OCI-M1 (cell line): Measurements from ENCODE around the gene RASD2.

Experiments used
- DNase-seq: peaks from one replicate; lab custom pipeline; 2025; lab: John Stamatoyannopoulos, UW

The RASD2 gene

DNA sequence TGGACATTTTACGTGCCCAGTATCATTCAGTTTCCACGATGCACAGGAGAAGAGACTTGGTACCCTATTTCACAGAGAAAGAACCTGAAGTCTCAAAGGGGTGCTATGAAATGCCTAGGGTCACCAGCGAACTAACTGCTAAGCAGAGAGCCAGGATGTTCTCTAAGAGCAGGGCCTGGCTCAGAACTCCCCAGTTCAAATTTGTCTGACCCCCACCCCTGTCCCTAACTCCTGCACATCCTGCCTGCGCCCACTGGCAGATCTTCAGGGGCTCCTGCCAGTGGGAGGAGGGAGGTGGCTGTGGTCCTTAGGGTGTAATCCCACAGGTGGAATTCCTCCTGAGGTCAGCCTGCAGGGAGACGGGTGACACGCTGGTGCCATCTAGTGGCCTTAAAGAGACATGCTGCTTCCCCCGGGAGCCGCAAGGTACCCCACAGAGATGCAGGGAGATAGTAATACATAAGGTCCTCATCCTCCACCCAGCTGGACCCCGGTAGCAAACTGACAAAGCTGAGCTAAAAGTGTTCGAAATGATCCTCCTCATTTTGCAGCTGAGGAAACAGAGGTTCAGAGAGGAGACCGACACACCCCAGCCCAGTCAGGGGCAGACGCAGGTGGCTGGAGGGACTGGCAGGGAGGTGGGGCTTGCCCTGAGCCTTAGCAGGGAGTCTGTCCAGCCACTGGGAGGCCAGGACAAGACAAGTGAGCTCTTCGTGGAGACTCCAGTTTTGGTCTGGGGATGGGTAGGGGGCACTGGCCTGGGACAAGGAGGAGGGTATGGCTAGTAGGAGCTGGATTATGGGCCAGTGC is 42.4 kb downstream of the RASD2 start:
- peak; percentile 70 for DNase-seq

DNA sequence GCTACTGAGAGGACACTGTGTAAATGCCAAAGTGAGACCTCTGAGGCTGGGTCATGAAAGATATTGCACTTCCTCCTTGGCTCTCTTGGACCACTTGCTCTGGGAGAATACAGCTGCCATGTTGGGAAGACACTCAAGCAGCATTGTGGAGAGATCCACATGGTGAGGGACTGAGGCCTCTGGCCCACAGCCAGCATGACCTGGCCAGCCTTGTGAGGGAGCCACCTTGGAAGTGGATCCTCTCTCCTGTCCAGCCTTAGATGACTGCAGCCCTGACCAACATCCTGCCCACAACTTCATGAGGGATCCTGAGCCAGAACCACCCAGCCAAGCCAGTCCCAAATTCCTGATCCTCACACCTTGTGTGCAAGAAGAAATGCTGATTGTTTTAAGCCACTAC is 46.1 kb downstream of the RASD2 start:
- DNase-seq: no peak

DNA sequence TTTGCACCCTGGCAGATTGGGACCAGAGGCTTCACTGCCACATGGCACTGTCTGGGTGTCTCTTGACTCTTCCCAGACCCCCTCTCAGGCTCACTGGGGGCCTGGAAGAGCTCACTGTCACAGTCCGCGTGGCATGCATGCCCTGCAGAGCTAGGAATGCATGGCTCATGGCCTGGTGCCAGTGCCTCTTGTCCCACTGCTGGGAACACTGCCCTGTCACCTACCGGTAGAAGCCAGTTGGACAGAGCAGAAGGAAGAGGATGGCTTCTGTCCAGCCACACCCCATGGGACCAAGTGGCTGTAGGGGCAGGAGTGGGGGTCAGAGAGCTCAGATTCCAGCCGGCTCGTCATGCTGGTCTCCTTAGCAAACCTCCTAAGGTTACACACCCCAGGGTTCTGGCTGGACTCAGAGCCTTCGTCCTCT is 46.8 kb downstream of the RASD2 start:
- no peak for DNase-seq

DNA sequence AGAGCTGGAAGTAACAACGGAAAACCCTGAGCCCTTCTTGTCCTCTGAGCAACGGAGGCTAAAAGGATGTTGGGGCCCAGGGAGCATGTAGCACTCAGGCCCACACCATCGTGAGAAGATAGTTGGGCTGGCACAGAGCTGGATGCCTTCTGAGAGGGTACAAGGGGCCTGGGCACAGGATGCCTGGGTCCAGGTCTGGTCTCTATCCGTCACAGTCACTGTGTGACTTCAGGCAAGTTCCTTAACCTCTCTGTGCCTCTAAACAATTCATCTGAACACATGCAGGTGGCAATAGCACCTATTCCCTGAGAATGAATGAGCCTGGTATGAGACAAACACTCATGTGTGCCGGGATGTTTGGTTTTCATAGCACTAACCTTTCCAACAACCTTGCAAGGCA is 47.3 kb downstream of the RASD2 start:
- DNase-seq: no peak

DNA sequence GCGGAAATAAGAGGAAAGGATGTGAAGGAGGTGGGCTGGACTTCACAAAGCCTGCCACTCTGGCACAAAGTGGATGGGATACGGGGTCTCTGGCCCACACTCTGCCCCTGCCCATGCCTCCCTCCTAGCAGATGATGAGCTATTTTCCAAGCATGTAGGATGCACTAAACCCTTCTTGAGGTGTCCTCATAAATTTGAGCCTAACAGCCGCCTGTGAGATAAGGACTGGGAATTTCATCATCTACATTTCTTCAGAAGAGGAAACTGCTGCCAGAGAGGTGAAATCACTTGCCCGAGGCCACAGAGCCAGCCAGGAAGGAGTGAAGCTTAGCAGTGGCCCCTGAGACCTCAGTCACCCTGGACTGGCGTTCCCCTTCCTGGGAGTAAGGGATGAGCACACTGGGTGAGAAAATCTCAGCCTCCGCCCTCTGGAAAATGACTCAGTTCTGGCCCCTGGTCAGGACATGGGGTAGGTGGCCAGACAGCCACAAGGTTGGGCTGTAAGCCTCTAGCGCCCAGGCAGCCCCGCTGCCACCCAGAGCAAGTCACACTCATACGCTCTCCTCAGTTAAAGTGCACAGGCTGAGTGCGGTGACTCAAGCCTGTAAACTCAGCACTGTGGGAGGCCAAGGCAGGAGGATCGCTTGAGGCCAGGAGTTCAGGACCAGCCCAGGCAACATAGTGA is 48.6 kb downstream of the RASD2 start:
- peak; percentile 80 for DNase-seq

DNA sequence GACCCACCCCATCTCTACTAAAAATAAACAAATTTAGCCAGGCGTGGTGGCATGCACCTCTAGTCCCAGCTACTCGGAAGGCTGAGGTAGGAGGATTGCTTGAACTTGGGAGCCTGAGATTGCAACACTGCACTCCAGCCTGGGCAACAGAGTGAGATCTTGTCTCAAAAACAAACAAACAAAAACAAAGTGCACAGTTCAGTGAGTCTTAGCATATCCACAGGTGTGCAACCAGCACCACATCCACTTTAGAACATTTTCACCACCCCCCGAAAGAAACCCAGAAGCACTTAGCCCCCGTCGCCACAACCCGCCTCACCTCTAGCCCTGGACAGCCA is 49.1 kb downstream of the RASD2 start:
- no peak for DNase-seq

DNA sequence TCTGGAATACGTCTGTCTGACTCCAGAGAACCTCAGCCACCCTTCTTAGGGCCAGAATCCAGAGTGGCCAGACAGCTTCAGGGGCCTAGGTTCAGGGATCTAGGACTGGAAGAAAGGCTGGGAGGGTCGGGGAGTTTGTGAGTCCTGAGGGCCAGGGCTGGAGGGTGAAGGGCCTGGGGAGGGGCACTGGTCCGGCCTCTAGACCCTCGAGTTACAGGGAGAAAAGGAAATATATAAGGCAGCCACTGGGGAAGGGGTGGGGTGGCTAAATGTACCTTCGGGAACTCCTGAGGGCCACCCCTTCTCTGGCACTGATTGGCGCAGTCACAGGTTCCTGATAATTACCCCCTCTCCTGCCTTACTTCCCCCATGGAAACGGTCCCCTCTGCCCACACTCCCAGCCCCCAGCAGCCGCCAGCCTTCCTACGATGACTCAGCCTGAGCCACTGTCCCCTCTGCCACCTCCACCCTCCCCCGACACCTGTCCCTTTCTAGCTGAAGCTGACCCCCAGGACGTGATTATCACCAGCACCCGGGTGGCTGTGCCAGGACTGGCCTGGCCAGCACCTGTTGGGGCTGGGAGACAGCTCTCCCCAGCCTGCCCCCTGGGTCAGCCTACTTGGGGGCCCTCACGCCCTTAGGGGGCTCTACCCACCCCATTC is 50.1 kb downstream of the RASD2 start:
- peak; percentile 7 for DNase-seq

DNA sequence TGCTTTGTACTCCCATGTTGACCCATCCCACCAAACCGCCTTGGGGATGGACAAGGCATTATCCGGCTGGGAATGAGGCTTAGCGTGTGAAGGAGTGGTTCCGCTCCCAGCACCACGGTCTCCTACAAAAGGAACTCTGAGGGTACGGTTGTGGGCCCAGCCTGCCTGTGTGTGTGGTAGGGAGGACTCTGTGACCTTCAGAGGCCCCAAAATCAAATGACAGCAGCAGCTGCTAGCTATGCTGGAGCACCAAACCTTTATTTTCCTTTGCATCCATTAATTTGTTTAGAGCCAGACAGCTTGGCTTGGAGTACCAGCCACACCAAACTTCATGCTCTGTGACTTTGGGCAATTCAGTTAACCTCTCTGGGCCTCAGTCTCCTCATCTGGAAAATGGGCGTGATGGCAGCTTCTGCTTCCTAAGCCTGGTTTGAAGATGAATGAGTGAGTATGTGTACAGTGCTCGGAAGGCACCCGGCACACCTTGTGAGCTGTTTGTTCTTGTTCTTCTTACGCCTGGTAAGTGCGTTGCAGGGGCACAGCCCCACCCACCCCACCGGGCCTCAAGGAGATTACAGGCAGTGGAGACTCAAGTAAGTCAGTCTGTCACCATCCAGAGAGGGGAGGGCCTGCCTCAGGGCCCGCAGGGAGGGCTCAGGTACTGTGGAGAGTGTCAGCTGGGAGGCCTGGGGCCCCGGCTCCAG is 51.2 kb downstream of the RASD2 start:
- no peak for DNase-seq

DNA sequence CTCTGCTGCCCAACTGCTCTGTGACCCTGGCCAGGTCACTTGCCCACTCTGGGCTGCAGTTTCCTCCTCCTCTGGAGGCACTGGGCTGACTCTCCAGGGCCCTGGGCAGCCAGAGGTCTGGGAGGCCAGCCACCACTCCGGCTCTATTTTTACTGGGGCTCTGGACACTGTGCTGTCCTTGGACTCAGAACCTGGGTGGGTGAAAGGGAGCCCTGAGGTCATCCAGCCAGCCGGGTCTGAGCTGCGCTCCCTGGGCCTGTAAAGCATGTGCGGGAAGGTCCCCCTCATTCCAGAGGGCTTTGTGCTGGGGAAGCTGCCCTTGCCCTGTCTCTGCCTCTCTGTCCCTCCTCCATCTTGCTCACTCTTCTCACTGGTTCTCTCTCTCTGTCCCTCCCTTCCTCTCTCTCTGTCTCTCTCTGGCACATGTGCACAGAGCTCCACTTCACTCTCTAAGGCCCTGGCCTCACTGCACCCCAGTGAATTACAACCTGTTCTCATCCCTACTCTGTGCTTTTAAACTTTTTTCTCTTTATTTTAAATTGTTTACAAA is 51.9 kb downstream of the RASD2 start:
- no peak for DNase-seq

DNA sequence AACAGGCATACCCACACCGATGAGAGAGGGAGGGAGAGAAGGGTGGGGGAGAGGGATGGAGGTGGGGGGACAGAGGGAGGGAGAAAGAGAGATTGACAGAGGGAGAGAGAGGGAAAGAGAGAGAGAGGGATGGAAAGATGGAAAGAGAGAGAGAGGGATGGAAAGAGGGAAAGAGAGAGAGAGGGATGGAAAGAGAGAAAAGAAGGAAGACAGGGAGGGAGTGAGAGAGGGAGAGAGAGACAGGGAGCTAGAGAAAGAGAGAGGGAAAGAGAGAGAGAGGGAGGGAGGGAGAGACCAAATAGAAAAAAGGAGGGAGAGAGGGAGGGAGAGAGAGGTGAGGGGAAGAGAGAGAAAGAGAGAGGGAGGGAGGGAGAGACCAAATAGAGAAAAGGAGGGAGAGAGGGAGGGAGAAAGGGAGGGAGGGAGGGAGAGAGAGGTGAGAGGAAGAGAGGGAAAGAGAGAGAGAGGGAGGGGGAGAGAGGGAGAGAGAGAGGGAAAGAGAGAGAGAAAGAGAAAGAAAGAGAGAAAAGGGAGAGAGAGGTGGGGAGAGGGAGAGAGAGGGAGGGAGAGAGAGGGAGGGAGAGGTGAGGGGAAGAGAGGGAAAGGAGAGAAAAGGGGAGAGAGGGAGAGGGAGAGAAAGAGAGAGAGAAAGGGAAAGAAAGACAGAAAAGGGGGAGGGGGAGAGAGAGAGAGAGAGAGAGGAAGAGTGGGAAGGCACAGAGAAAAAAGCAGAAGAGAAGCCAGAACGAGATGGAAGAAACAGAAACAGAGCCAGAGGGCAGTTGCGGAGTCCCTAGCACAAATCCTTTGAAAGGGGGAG is 52.6 kb downstream of the RASD2 start:
- no peak for DNase-seq

DNA sequence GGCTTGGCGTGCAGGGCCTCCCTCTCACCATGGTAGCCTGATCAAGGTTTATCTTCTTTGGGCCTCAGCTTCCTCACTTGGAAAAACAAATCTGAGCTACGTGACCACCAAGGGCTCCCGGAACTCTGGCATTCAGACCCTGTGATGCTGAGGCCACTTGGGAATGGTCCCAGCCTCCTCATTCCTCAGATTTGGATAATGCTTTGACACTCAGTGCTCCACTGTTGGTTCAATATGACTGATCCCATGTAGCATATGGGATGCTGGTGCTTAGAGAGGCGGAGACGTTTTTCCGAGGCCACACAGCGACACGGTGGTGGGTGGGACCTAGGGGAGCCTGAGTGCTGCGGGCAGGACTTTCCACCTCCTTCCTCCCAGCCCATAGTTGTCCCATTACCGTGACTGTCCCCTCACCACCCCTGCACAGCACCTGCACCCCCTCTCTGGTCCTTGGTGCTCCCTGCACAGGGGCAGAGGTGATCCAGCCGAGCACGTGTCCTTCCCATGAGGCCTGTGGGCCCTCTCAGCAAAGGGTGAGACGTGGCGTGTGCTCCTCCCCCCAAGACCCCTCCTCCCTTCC is 53.4 kb downstream of the RASD2 start:
- DNase-seq: no peak

DNA sequence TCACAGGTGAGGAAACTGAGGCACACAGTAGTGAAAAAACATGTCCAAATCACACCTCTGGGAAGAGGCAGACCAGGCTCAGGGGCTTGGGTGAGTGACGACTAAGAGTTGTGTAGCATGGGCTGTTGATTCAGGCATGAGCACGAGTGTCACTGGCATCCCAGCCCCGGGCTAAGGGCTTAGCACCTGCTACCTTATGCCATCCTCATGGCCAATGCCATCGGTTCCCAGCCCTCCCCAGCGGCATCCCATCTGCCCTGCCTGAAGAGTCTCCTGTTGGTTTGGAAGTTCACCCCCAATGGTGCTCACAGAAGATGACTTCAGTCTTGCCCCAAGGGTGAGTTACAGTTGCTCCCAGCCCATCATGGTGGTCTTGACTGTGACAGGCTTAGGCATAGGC is 54.1 kb downstream of the RASD2 start:
- DNase-seq: no peak

DNA sequence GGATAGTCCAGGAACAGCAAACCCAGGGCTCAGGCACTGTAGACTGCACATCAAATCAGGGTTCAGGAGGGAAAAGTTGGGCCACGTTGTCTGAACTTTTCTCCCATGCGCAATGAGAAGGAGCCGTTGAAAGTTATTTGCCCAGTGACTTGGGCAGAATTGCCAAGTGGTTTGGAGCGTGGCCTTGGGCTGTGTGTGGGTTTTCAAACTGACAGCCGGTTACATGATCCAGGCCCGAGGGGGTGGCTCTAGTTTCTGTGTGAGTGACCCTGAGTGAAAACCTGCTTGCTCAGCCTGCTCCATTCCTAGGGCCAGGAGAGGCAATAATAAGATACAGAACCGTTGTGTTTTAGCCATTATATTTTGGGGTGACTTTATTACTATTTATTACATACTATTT is 56.2 kb downstream of the RASD2 start:
- no peak for DNase-seq

DNA sequence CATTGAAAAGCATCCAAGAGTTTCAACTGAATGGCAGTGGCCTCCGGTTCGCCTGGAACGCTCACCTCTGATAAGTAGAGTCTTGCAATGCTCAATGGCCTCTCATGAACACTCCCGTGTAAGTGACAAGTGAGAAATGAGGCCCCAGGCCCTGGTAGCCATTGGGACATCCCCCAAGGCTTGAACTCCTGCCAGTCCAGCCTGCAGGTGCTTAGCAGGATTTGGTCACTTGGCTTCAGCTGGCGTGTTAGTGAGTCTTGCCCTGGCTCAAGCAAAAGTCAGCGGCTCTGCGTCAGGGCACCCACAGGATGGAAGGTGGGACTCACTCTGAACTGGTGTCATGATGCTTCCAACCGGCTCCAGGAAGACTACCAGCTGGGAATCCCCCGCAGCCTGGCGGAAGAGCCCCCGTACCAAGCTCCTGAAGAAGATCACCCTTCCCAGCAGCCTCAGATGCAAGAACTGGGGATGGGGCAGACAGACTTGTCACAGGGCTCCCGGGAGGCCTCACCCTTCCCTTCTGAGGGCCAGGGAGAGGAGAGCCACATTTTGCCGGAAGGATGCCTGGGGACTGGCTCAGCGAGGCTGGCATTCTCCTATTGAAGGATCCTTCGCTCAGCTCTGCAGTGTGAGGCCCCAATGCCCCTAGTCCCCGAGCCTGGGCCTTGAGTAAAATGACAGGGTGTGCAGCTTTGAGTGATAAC is 57.2 kb downstream of the RASD2 start:
- DNase-seq: no peak

DNA sequence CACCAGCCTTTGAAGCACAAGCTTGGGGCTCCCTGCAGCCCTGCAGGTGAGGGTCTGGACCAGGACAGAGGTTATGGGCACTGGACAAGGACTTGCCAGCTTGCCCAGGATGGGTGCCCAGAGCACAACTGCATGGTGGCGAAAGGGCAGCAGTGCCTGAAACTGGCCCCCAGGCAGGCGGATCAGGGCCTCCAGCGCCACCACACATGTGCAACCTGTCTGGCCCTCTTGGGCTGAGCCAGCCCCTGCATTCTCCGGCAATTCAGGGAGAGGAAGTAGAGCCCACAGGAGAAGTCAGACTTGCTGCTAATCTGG is 57.7 kb downstream of the RASD2 start:
- no peak for DNase-seq

DNA sequence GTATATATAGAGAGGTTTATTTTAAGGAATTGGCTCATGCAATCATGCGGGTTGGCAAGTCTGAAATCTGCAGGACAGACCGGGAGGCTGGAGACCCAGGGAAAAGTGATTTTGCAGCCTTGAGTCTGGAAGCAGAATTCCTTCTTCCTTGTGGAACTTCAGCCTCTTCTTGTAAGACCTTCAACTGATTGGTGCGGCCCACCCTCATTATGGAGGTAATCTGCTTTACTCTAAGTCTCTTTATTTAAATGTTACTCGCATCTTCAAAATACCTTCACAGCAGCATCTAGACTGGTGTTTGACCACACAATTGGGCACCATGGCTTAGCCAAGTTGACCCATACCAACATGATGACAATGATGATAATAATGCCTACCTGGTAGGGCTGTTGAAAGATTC is 58.7 kb downstream of the RASD2 start:
- no peak for DNase-seq

DNA sequence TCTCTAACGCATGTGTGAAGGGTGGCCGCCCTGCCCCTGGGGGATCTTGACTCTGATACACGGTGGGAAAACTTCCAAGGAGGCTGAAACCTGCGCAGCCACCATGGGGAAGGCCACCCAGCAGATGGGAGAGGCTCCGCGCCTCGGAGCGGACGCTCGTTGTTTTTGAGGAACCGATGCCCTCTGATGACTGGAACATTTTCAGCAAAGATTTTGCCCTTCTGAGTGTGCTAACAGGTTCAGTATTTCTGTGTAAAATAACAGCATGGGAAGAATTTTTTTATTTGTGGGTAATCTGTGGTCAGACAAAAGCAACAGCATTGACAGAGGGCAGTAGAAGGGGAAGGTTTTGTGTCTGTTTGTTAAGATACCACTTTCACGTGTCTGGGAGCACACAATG is 59.8 kb downstream of the RASD2 start:
- DNase-seq: no peak

DNA sequence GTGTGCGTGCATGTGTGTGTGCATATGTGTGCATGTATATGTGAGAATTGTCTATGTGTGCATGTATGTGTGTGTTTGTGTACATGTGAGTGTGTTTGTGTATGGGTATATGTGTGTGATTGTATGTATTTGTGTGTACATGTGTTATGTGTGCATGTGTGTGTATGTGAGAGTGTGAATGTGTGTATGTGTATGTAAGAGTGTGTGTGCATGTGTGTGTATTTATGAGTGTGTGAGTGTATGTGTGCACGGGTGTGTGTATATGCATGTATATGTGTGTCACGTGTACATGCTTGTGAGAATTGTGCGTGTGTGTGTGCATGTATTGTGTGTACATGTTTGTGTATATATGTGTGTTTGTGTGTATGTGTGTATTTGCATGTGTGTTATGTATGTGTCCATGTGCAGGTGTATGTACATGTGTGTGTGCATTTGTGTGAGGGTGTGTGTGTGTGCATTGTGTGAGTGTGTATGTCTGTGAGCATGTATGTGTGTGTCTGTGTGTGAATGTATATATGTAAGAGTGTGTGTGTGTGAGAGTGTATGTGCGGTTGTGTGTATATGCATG is 60.5 kb downstream of the RASD2 start:
- no peak for DNase-seq

DNA sequence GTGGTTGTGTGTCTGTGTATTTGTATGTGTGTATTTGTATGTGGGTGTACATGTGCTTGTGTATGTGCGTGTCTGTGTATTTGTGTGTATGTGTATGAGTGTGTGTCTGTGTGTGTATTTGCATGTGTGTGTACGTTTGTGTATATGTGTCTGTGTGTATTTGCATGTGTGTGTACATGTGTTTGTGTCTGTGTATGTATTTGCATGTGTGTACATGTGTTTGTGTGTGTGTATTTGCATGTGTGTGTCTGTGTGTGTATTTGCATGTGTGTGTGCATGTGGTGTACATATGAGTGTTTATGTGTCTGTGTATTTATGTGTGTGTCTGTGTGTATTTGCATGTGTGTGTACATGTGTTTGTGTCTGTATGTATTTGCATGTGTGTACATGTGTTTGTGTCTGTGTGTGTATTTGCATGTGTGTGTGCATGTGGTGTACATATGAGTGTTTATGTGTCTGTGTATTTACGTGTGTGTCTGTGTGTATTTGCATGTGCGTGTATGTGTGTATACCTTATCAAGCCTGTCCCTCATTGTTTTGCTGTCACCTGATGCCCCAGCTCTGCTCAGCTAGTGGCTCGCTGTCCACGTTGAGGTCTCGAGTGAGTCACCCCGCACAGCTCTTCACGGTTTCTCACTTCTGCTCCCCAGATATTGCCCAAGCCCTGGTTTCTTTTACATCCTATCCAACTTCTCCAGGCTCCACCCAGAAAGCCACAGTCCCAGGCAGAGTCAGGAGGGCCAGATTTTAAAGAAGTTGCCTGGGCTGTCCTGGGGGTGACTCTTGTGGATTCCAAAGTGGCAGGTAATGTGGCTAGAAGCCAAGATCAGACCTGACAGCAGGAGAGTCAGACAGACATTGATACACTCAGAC is 61.3 kb downstream of the RASD2 start:
- DNase-seq: peak; percentile 40
